GM21825 (cell line): ENCODE measurements around the gene CHKB.
"Not testable (repeated sequence)": the region's sequence is repeated elsewhere in the genome, so short reads cannot be mapped to it uniquely, and the experiment has no call there.

ENCODE experiments used
- ATAC-seq: cut with Tn5 transposase; IDR thresholded peaks from one replicate; pipeline ENCODE4 v1.9.1; 2021; ENCODE audit warnings: mild to moderate bottlenecking, moderate library complexity; ENCODE audit not compliant: unreplicated experiment

Gene CHKB

GRCh38 chr22:50582493-50583293 lies at the start of gene CHKB:
Gene CHKB (minus strand): TSS chr22:50582849. CDS start chr22:50582781, 68 bp downstream.
- peak; percentile 85 for ATAC-seq

- ATAC-seq: no peak
Measured at GRCh38 chr22:50630376-50630775, 47.7 kb upstream of the CHKB start.

DNA sequence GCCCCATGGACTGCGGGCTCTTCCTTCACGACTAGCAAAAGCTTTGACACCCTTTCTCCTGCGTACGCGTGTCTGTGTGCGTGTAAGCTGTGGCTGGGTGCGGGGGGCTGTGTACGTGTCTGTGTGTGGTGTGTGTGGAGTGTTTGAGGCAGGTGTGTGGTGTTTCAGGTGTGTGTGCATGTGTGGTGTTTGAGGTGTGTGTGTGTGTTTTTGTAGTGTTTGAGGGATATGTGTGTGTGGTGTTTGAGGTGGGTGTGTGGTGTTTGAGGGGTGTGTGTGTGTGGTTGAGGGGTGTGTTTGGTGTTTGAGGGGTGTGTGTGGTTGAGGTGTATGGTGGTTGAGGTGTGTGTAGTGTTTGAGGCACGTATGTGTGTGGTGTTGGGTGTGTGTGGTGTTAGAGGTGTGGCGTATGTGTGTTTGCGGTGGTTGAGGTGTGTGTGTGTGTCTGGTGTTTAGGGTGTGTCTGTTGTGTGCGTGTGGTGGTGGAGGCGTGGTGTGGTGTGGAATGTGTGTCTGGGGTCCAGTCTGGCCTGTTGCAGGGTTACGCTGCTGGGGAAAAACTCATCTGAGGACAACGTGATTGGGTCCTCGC lies 46.0 kb upstream of the CHKB start:
- ATAC-seq: no peak

GRCh38 chr22:50627642-50628542 lies 45.2 kb upstream of the CHKB start, which contains the start of gene ARSA:
Gene ARSA (minus strand): TSS chr22:50628152. CDS start chr22:50627779, 373 bp downstream.
- ATAC-seq: peak; percentile 59

DNA sequence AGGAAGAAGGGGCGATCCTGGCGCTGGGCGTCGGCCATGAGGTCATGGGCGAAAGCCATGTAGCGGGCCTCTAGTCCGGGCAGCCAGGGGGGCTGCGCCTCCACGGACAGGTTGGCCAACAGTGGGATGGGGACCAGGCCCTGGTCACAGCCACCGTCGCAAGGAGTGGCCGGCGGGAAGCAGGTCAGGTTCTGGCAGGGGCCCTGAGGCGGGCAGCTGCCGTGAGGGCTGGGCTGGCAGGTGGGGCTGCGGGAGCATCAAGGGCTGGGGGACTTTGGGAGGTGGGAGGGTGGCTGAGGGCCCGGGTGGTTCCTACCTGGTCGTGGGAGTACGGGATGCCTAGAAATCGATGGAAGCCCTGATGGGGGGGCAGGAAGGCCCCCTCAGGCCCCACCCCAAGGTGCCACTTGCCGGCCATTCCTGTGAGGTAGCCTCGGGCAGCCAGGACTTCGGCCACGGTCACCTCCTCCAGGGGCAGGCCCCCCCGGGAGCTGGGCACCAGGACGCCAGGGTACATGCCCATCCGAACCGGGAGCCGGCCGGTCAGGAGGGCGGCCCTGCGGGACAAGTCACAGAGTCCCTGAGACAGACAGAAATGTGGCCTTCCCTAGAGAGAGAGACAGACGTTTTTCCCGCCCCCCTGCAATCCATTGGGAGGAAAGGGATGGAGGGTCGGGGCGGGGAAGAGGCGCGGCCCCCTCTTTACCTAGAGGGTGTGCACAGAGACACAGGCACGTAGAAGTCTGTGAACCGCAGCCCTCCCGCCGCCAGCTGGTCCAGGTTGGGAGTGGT lies 44.4 kb upstream of the CHKB start:
- no peak for ATAC-seq

DNA sequence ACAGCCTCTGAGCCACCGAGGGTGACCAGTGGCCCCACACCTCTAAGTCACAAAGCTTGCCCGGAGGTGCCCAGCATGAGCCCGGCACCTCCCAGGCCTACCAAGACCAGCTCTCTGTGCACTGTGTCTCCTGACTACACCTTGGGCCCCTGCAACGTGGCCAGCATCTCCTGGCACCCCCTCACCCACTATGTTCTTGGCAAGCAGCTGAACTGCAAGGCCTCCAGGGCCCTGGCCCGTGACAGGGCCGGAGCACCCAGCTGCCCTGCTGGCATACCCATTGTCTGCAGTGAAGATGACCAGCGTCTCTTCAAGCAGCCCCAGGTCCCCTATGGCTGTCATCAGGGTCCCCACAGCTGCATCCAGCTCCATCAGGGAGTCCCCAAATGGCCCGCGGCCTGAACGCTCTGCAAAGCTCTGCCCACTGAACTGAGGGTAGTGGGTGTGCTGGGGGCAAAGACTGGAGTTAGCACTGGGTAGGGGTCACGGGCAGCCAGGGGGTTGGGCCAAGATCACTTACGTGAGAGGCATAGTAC lies 43.7 kb upstream of the CHKB start:
- no peak for ATAC-seq

- ATAC-seq: no peak
Measured at GRCh38 chr22:50625568-50626313, 43.1 kb upstream of the CHKB start.

- no peak for ATAC-seq
Measured at GRCh38 chr22:50625131-50625567, 42.5 kb upstream of the CHKB start.

DNA sequence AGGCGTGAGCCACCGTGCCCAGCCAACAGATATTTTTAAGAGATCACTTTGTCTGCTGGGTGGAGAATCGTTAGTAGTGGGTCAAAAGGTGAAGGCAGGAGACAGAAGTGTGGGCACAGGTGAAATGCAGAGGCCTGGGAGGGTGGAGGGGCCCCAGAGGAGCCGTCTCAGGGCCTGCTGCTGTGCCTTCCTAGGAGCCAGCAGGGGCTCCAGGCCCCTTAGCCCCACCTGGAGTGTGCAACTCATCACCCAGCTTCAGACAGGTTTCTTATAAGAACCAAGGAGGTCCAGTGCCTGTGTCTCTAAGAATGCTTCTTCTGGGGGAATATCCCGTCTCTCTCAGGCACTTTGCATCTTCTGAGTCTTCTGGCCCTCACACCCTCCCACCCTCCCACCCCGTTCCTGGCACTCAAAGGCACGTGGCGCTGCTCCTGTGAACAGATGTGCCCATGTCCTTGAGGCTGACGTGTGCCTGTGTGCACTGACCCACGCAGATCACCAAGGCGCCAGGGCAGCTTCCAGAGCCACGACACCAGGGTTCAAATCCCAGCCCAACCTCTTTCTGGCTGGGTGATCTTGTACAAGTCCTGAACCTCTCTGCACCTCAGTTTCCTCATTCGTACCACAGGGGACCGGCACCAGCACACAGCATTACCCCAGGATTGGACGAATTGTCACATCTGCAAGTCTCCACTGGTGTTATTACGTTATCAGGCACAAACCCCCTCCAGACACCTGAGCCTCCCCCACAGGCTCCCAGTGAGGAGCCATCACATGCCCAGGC lies 41.9 kb upstream of the CHKB start:
- ATAC-seq: no peak

DNA sequence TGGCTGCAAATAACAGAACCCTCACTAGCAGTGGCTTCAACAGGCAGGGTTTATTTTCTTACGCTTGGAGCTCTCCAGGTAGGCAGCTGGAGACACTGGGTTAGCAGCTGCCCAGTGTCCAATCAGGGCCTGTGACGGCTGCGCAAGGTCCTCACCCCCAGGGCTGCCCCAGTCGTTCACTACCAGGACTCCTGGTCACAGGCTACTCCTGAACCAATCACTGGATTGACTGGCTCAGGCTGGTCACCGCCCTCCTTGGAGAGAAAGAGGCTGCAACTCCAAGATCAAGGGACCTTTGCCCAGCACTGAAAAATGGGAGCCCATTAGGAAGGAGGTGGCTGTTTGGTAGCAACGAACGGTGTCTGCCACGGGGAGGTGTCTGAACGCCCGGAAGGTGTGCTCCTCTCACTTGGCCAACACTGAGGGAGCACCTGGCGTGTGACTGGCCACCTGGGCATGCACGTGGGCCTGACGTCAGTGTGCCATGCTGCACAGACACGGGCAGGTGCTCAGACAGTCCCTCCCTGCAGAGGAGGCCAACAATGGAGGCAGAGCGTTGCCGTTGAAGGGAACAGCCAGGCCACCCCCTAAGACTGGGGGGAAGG lies 40.2 kb upstream of the CHKB start:
- ATAC-seq: no peak

DNA sequence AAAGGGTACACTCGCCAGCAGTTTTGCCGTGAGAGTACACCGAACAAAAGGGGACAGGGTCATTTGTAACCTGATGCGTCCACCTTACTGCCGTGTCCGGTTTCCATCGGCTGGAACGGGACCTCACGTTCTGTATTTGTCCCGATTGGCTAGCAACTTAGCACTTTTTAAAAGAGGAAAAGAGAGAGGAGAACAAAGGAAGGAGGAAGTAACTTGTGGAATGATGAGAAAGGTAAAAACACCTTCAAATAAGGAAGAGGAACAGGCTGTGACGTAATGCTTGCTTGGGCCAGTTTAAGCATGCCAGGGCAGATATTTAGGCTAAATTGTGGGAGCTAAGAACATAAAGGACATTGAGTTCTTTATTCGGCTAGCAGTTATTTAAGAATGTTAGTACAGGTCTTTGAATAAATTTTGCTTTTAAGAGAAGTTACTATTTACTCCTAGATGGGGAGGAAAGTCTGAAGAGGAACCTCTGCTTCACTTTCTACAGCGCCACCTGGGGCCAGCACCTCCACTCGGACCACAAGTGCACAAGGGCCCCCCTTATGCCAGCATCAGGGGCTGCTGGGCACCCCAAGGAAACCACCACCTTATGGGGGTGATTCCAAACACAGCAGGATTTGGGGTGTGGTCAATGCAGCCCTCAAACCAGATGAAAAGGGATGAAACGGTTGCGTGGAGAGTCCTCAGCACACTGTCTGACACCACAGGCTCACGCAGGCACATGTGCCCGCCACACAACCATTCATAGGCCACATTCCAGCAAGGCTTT lies 39.5 kb upstream of the CHKB start:
- no peak for ATAC-seq

DNA sequence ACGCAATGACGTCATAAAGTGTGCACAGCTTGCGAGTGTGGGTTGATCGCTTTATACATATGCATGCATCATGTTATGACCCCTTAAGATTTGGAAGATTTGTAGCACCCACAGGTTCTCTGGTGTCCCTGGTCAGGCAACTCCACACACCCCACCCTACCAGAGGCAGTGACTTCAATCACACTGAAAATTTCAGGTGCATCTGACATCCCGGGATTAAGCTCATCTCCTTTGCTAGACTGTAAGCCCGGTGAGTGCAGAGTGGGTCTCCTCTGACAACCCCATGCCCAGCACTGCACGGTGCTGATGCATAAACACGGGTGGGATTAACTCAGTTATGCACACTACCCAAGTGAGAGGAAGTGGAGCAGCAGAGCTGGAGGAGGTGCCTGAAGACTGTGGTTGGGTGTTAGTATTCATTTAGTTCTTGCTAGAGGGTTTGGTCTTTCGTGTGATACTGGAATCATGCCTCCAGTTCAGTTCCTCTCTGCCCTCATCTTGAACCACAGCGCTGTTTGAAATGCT lies 38.8 kb upstream of the CHKB start:
- peak; percentile 30 for ATAC-seq

- peak; percentile 61 for ATAC-seq
Measured at GRCh38 chr22:50620593-50621355, 38.1 kb upstream of the CHKB start.

GRCh38 chr22:50614296-50614695 lies 31.6 kb upstream of the CHKB start:
- not testable (repeated sequence) for ATAC-seq

DNA sequence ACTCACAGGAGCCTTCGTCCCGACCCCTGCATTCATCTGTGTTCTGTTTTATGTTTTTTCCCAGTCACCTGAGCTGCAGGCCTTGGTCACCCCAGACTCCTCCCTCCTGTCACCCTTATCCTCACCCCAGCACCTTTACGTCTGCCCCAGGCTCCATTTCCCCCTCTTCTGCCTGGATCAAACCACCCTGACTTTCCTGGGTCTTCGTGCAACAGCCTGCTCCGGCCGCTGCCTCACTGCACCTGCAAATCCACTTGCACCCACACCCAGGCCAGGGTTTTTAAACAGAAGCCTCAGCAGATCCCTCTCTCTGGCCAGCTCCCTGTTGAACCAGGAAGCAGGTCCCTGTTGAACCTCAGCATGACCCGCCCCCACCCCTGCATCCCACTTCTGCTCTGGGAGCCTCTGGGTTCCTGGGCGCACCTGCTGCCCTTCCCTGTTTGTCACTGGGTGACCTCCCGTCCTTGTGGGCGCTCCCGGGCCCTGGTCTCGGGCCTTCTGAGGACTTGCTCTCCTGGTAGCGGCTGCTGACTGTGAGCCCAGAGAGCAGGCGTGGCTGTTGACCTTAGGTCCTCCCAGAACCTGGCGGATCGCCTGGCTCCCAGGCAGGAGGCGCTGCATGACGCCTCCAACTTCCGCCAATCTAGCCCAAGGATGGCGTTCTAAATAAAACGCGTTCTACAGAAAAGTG lies 30.8 kb upstream of the CHKB start:
- ATAC-seq: no peak
